Mucosa of descending colon (tissue), 3 donors: ENCODE measurements around the gene MED29. TPM values are rescaled to one million over a fixed set of nuclear protein-coding genes. Genes with fewer than 3 reads are reported as not detected.

Experiments
- ATAC-seq: fragments of 200-7000 bp; cut with Tn5 transposase; one replicate; pipeline ENCODE4 v1.9.1; 2020; ENCODE audit warnings: mild to moderate bottlenecking, moderate library complexity
- DNase-seq, 3 donors: peaks; one replicate each; pipeline ENCODE4 v3.0.0-alpha.2; 2020
- H3K36me3 ChIP-seq: fragments of 200-600 bp; one replicate; pipeline ENCODE4 v1.8.0; 2021; ENCODE audit warnings: low read depth, mild to moderate bottlenecking
- H3K4me1 ChIP-seq: fragments of 200-600 bp; one replicate; pipeline ENCODE4 v1.8.0; 2021; ENCODE audit warnings: low read depth, mild to moderate bottlenecking
- H3K4me3 ChIP-seq: fragments of 200-600 bp; one replicate; pipeline ENCODE4 v1.8.0; 2021; ENCODE audit warnings: mild to moderate bottlenecking
- H3K9me3 ChIP-seq: fragments of 200-600 bp; one replicate; pipeline ENCODE4 v1.8.0; 2021; ENCODE audit warnings: mild to moderate bottlenecking
- CTCF ChIP-seq: fragments of 200-600 bp; IDR thresholded peaks from one replicate; pipeline ENCODE4 v1.8.0; 2022; ENCODE audit warnings: antibody characterized with exemption, mild to moderate bottlenecking
- intact Hi-C, 2 donors: fragments of 100-400 bp; cut with DNase I in 1 of 2; cut with micrococcal nuclease in 1 of 2; formaldehyde crosslinking; loops; one replicate each; pipeline versions ENCODE4 v1.11.0 to v1.11.1; 2022; cut with DNase I, micrococcal nuclease
- total RNA-seq, 3 donors: library from RNA; stranded (reverse); fragmentation: NEBNext Ultra II Directional in 2 of 3; extraction: Animal tissue kit (Norgen Biotek cat#: 25700) in 2 of 3; gene quantifications; one replicate each; pipeline versions ENCODE4 v1.2.1 to v1.2.4, GENCODE V29; 2021 to 2023
- donor health status: DM: no; HTN: no; CAD: no; lungs with moderate emphysema.
- donor health status: DM: no; HTN: no; CAD: no.
- donor health status: DM: no; HTN: yes; CAD: no.

The MED29 gene
- total RNA-seq, 3 donors from 2014 or later, result 28.4 to 31.2 (median 28.8) TPM

DNA sequence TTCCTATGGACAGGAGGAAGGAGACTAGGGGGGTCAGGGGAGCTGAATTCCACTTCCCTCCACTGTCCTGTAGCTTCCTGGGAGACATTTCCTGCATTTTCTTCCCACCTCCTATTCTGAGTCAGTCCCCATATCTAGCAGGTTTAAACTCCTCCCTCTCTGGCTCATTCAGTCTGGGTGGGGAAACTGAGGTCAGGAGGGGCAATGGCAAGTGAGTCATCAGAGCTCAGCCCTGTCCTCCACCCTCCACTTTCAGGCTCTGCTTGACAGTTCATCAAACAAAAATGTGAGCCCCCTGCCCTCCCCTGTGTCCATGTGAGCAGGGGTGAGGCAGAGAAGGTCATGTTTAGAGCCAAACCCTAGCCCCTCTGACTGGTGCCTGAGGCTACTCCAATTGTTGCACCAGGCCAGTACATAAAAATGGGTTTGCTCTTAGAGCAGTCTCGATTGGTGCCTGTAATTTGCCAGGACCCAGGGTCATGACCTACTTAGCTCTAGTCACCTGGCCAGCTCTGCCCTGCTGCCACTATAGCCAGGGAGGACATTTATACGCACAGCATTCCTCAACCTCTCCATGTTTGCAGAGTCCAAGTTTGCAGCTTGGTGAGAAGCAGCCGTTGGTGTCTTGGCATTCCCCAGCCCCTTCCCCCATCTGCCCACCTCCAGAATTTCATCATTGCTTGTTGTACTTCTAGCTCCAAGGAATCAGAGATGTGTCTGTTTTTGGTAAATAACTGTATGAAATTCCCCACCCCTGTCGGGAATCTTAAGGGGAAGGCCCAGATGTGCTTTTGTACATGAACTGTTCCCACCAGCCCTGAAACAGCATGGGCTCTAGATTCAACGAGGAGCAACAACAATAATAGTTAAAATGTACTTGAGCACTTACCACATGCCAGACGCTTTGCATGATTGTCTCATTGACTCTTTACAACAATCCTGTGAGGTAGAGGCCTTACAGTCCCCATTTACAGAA lies 28.2 kb upstream of the MED29 start:
- Histone ChIP-seq H3K4me1 (no peaks in the 10 kb centered on the region), H3K36me3 (no peaks in the 10 kb centered on the region), H3K4me3 (no peak overlapping the region), H3K9me3 (no peaks in the 10 kb centered on the region)
- TF ChIP-seq CTCF, result no peak
- intact Hi-C loops, result no loop called here
- ATAC-seq, result peak; percentile 20
- no peak for DNase-seq

DNA sequence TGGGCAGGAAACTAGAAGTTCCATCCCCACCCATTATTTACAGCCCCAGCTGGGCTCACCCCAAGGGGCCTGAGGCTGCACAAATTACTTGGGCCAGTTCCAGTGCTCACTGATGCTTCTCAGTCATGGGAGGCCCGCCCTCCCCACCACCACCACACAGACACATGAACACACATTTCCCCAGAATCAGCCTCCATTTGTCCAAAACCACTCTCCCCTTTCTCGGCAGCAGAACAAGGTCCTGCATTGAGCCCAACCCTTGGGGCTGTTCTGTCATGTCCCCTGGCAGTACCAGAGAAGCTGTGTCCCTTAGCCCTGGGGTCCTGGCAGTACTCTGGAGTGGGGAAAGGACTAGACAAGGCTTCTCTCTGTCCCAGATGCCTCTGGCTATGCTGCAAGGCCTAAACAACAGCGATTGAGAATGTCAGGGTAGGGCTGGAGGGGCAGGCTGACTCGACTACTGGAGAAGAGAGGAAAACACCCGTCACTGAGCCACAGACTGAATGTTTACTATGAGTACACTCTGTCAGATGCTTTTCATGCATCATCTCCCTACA lies 27.2 kb upstream of the MED29 start:
- no peak for TF ChIP-seq CTCF
- intact Hi-C loops, result no loop called here
- Histone ChIP-seq H3K4me3 (no peak overlapping the region), H3K36me3 (no peaks in the 10 kb centered on the region), H3K9me3 (no peaks in the 10 kb centered on the region), H3K4me1 (no peaks in the 10 kb centered on the region)
- ATAC-seq (peak; percentile 54), DNase-seq (no peak)

- ATAC-seq (no peak), DNase-seq (no peak)
- Histone ChIP-seq H3K36me3 (no peaks in the 10 kb centered on the region), H3K9me3 (no peaks in the 10 kb centered on the region), H3K4me3 (no peak overlapping the region), H3K4me1 (no peaks in the 10 kb centered on the region)
- no peak for TF ChIP-seq CTCF
- intact Hi-C loops, result no loop called here
Measured at GRCh38 chr19:39365531-39365930, 25.6 kb upstream of the MED29 start.

- Histone ChIP-seq H3K9me3 (no peaks in the 10 kb centered on the region), H3K4me3 (no peak overlapping the region), H3K36me3 (peaks cover 3% of the 10 kb centered on the region), H3K4me1 (no peaks in the 10 kb centered on the region)
- no peak for ATAC-seq
- DNase-seq, result no peak
- TF ChIP-seq CTCF, result no peak
- intact Hi-C loops, result no loop called here
Measured at GRCh38 chr19:39369200-39369599, 22.0 kb upstream of the MED29 start.

DNA sequence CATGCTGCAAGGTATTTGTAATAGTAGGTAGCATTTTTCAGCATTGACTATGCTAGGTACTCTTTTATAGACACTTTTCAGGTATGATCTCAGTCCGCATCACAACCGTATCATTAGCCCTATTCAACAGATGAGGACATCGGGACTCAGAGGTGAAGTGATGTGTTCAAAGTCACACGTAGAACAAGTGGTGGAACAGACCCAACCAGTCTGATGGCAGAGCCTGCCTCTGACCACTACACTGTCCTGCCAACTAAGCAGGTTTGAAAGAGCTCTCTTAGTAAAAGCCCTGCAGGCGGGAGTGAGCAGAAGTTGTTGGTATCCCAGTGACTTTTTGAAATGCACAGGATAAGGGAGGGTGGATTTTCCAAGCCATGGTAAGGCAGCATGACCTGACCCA lies 20.4 kb upstream of the MED29 start:
- intact Hi-C loops, result no loop called here
- ATAC-seq, result no peak
- Histone ChIP-seq H3K4me3 (no peak overlapping the region), H3K9me3 (no peaks in the 10 kb centered on the region), H3K36me3 (peaks cover 3% of the 10 kb centered on the region), H3K4me1 (no peaks in the 10 kb centered on the region)
- TF ChIP-seq CTCF, result no peak
- no peak for DNase-seq
